ENCODE data around the gene C2orf15.

DNA sequence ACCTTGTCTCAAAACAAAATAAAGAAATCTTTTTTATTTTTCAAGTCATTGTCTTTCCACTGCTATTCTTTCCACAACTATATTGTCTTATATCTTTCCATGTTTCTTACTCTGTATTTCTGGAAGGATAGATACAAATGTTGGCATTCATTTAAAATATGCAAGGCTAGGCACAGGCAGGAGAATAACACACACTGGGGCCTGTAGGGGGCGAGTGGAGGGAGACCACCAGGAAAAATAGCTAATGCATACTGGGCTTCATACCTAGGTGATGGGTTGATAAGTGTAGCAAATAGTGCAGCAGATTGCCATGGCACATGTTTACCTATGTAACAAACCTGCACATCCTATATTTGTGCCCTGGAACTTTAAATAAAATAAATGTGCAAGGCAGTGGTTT is 49.0 kb downstream of the C2orf15 start:
- TF ChIP-seq, protein P1, sequence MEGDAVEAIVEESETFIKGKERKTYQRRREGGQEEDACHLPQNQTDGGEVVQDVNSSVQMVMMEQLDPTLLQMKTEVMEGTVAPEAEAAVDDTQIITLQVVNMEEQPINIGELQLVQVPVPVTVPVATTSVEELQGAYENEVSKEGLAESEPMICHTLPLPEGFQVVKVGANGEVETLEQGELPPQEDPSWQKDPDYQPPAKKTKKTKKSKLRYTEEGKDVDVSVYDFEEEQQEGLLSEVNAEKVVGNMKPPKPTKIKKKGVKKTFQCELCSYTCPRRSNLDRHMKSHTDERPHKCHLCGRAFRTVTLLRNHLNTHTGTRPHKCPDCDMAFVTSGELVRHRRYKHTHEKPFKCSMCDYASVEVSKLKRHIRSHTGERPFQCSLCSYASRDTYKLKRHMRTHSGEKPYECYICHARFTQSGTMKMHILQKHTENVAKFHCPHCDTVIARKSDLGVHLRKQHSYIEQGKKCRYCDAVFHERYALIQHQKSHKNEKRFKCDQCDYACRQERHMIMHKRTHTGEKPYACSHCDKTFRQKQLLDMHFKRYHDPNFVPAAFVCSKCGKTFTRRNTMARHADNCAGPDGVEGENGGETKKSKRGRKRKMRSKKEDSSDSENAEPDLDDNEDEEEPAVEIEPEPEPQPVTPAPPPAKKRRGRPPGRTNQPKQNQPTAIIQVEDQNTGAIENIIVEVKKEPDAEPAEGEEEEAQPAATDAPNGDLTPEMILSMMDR (conservative IDR thresholded peaks at IDR 0.05; ENCODE audit: low read depth, low read length) = no peak
- TF ChIP-seq FOS (IDR thresholded peaks at IDR 0.05; ENCODE audit: low read depth, low read length) (no peak), NFE2L2 (IDR thresholded peaks at IDR 0.05; ENCODE audit: low read depth, low read length) (no peak), RFX5 (IDR thresholded peaks at IDR 0.05; ENCODE audit: low read depth, low read length) (no peak), POLR2A (IDR thresholded peaks at IDR 0.05; ENCODE audit: low read depth, low read length) (no peak), SMC3 (IDR thresholded peaks at IDR 0.05; ENCODE audit: low read depth, low read length) (no peak), MAFK (IDR thresholded peaks at IDR 0.05; ENCODE audit: low read depth, low read length) (no peak), RAD21 (IDR thresholded peaks at IDR 0.05; ENCODE audit: low read length) (no peak)
- TF ChIP-seq, protein P2, sequence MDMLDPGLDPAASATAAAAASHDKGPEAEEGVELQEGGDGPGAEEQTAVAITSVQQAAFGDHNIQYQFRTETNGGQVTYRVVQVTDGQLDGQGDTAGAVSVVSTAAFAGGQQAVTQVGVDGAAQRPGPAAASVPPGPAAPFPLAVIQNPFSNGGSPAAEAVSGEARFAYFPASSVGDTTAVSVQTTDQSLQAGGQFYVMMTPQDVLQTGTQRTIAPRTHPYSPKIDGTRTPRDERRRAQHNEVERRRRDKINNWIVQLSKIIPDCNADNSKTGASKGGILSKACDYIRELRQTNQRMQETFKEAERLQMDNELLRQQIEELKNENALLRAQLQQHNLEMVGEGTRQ (IDR thresholded peaks at IDR 0.05; ENCODE audit: low read depth, low read length) = no peak

Measured in IMR-90 (cell line).